ENCODE results near the gene TMEM232.

Gene TMEM232

DNA sequence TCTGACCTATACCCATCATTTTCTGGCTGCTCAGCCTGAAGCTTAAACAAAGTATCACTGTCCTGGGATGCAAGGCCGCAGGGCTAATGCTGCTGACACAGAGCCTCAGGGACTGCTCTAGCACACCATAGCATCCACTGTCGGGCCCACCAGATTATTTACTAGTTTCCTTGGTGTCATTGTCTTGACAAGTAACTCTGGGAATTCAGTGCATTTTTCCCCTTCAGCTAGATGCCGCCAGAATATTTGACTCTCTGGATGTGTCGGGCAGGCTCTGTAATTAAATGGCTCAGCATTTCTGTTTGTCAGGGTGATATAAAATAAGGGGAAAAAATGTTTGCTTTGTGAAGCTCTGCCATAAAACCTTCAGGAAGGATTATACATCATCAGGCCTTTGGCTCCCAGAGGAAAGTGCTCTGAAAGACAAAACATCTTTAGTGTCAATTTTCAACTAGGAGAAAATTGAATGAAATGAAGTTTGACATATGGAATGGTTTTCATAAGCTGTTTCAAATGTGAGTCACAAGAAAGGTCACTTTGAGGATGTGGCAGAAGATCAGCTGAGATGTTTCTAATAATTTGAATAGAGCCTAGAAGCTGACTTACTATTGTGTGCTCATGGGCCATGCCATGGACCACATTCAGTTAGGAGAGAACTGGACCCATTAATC, 350.1 kb downstream of the TMEM232 start:
- H2AFZ ChIP-seq (ENCODE audit: low read length, unreplicated experiment): no peak overlapping the region
- H3K4me3 ChIP-seq (ENCODE audit: low read depth, low read length): peak overlapping the region; percentile 9; the same call in 1 of the 2 replicates
- no peaks in the 10 kb centered on the region for H3K27me3 ChIP-seq (ENCODE audit: insufficient read depth, low read length)
- no peaks in the 10 kb centered on the region for H3K36me3 ChIP-seq (ENCODE audit: insufficient read depth, low read length)
- peak overlapping the region; percentile 66 for H3K27ac ChIP-seq (ENCODE audit: low read depth, low read length)
- H3K79me2 ChIP-seq (ENCODE audit: control insufficient read depth, insufficient read depth, low read length, unreplicated experiment): no peaks in the 10 kb centered on the region
- H3K4me1 ChIP-seq (ENCODE audit: control insufficient read depth, insufficient read depth, low read length, unreplicated experiment): peaks cover 31% of the 10 kb centered on the region

DNA sequence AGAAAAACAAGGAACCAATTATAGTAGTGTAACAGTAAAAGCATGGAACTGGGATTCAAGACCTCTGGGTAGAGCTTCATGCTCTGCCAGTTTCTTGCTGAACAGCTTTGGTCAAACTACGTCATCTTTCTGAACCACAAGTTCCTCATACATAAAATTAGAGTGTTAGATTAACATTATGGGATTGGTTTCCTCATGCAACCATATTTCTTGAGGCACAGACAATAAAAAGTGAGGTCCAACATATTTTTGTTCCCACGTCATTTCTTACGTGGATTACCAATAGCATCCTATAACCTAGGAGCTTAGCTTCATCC, 354.8 kb downstream of the TMEM232 start:
- H3K27me3 ChIP-seq (ENCODE audit: insufficient read depth, low read length): no peaks in the 10 kb centered on the region
- no peaks in the 10 kb centered on the region for H3K36me3 ChIP-seq (ENCODE audit: insufficient read depth, low read length)
- no peak overlapping the region for H2AFZ ChIP-seq (ENCODE audit: low read length, unreplicated experiment)
- no peak overlapping the region for H3K4me3 ChIP-seq (ENCODE audit: low read depth, low read length)
- H3K79me2 ChIP-seq (ENCODE audit: control insufficient read depth, insufficient read depth, low read length, unreplicated experiment): no peaks in the 10 kb centered on the region
- peaks cover 16% of the 10 kb centered on the region for H3K4me1 ChIP-seq (ENCODE audit: control insufficient read depth, insufficient read depth, low read length, unreplicated experiment)
- H3K27ac ChIP-seq (ENCODE audit: low read depth, low read length): no peak overlapping the region

DNA sequence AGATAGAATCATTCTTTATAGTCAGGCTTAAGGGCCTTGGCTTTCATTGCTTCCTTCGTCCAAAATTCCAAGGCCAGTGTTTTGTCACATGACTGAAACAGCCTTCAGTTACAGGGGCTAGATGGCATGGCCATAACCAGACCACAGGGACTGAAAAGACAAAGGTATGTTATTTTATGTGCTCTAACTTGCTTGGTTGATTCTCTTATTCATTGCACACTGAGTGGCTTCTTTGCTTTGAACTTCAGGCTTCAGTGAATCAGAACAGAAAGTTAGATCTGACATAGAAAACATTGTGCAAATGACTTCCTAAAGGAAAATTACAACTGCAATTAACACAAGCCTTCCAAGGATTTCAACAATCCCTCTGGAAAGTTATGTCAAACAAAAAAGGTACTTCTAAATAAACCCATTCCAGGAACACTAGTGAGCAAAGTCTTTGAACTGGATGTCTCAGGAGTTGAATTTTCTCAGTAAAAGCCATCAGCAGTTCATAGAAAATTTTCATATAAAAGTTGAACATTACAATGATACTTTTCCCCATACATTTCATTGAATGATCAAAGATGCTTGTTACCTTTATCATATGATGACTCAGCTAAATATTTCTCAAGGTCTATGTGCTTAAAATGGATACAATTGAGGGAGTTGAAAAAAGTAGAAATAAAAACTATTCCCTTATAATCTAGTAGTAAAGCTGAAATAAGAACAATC, 355.3 kb downstream of the TMEM232 start:
- H3K27me3 ChIP-seq (ENCODE audit: insufficient read depth, low read length): no peaks in the 10 kb centered on the region
- H3K4me3 ChIP-seq (ENCODE audit: low read depth, low read length): no peak overlapping the region
- H2AFZ ChIP-seq (ENCODE audit: low read length, unreplicated experiment): no peak overlapping the region
- no peak overlapping the region for H3K27ac ChIP-seq (ENCODE audit: low read depth, low read length)
- peaks cover 11% of the 10 kb centered on the region for H3K4me1 ChIP-seq (ENCODE audit: control insufficient read depth, insufficient read depth, low read length, unreplicated experiment)
- H3K79me2 ChIP-seq (ENCODE audit: control insufficient read depth, insufficient read depth, low read length, unreplicated experiment): no peaks in the 10 kb centered on the region
- H3K36me3 ChIP-seq (ENCODE audit: insufficient read depth, low read length): no peaks in the 10 kb centered on the region

All from ACC112 (cell line).